HEK293 (cell line): ENCODE measurements around the gene NFE2L1.
A peak's percentile ranks its signal among the peaks of the same experiment; 100 is the strongest.
"Not testable (repeated sequence)": the region's sequence is repeated elsewhere in the genome, so short reads cannot be mapped to it uniquely, and the experiment has no call there.

Experiments
- CTCF ChIA-PET: fragments of 350-600 bp; formaldehyde crosslinking; extraction: SDS; loops from one replicate; lab custom pipeline; 2021; ENCODE audit warnings: antibody characterized with exemption; lab: Yijun Ruan, JAX
- POLR2A ChIA-PET: fragments of 300-600 bp; formaldehyde crosslinking; extraction: SDS; loops from one replicate; lab custom pipeline; 2020; ENCODE audit warnings: antibody characterized with exemption, inconsistent platforms; lab: Yijun Ruan, JAX
- H3K27ac ChIP-seq: fragments of 200-500 bp; sonication (Bioruptor generic); 2 replicates; pipeline ENCODE4 v1.5.1; 2014; ENCODE audit warnings: low read depth, low read length, control low read depth, inconsistent platforms; ENCODE audit errors: extremely low read depth
- H3K36me3 ChIP-seq, 2 experiments: fragments of 200-500 bp in 1 of 2; sonication (Bioruptor generic) in 1 of 2; 1 replicate in 1 of 2; 2 replicates in 1 of 2; pipeline ENCODE4 v1.5.1; 2014 to 2017; ENCODE audit warnings: inconsistent platforms in 2 of 2, low read length in 2 of 2; ENCODE audit not compliant: control insufficient read depth in 2 of 2, insufficient read depth in 1 of 2
- H3K4me1 ChIP-seq: fragments of 200-500 bp; sonication (Bioruptor generic); 2 replicates; pipeline ENCODE4 v1.5.1; 2014; ENCODE audit warnings: mild to moderate bottlenecking, low read length, inconsistent platforms; ENCODE audit not compliant: control insufficient read depth, insufficient read depth
- H3K4me3 ChIP-seq: 2 replicates; pipeline ENCODE4 v1.5.1; 2011; ENCODE audit warnings: low read depth, mild to moderate bottlenecking, control low read depth, low read length, moderate library complexity
- H3K9me3 ChIP-seq: fragments of 200-500 bp; sonication (Bioruptor generic); 2 replicates; pipeline ENCODE4 v1.5.1; 2014; ENCODE audit warnings: low read depth, low read length, inconsistent platforms; ENCODE audit not compliant: control insufficient read depth, insufficient read depth
- EGR2 ChIP-seq: fragments of 450-650 bp; formaldehyde crosslinking; IDR thresholded peaks from 2 replicates; pipeline ENCODE4 v1.5.1; 2016; ENCODE audit warnings: low read depth, missing biosample characterization, missing genetic modification characterization
- KLF10 ChIP-seq: fragments of 450-650 bp; IDR thresholded peaks from 2 replicates; pipeline ENCODE4 v1.5.1; 2018; ENCODE audit warnings: missing biosample characterization, mild to moderate bottlenecking, missing genetic modification characterization
- MZF1 ChIP-seq: fragments of 450-650 bp; formaldehyde crosslinking; IDR thresholded peaks from 2 replicates; pipeline ENCODE4 v1.5.1; 2017; ENCODE audit warnings: missing biosample characterization, missing genetic modification characterization, borderline replicate concordance
- PRDM1 ChIP-seq: fragments of 450-650 bp; formaldehyde crosslinking; IDR thresholded peaks from 2 replicates; pipeline ENCODE4; 2016; ENCODE audit warnings: missing biosample characterization, missing genetic modification characterization
- ZFHX2 ChIP-seq: fragments of 450-650 bp; formaldehyde crosslinking; conservative IDR thresholded peaks from 2 replicates; pipeline ENCODE4 v1.5.1; 2016; ENCODE audit warnings: missing biosample characterization, missing genetic modification characterization
- ZNF2 ChIP-seq: fragments of 450-650 bp; formaldehyde crosslinking; IDR thresholded peaks from 2 replicates; pipeline ENCODE4 v1.5.1; 2016; ENCODE audit warnings: missing biosample characterization, missing genetic modification characterization
- ZNF239 ChIP-seq: fragments of 450-650 bp; formaldehyde crosslinking; IDR thresholded peaks from 2 replicates; pipeline ENCODE4 v1.5.1; 2016; ENCODE audit warnings: missing biosample characterization, missing genetic modification characterization
- ZNF292 ChIP-seq: fragments of 450-650 bp; formaldehyde crosslinking; IDR thresholded peaks from 2 replicates; pipeline ENCODE4 v1.5.1; 2016; ENCODE audit warnings: low read depth, missing biosample characterization, missing genetic modification characterization, borderline replicate concordance
- ZNF521 ChIP-seq: fragments of 450-650 bp; formaldehyde crosslinking; IDR thresholded peaks from 2 replicates; pipeline ENCODE4 v1.5.1; 2017; ENCODE audit warnings: missing biosample characterization, mild to moderate bottlenecking, missing genetic modification characterization
- ZNF623 ChIP-seq: fragments of 450-650 bp; formaldehyde crosslinking; IDR thresholded peaks from 2 replicates; pipeline ENCODE4 v1.5.1; 2016; ENCODE audit warnings: missing biosample characterization, missing genetic modification characterization
- ZNF654 ChIP-seq: fragments of 450-650 bp; formaldehyde crosslinking; IDR thresholded peaks from 2 replicates; pipeline ENCODE4 v1.5.1; 2016; ENCODE audit warnings: low read depth, missing biosample characterization, missing genetic modification characterization
- ZNF660 ChIP-seq: fragments of 450-650 bp; IDR thresholded peaks from 2 replicates; pipeline ENCODE4 v1.5.1; 2018; ENCODE audit warnings: missing biosample characterization, mild to moderate bottlenecking, missing genetic modification characterization
- ZSCAN23 ChIP-seq: fragments of 450-650 bp; formaldehyde crosslinking; IDR thresholded peaks from 2 replicates; pipeline ENCODE4 v1.5.1; 2016; ENCODE audit warnings: missing biosample characterization, missing genetic modification characterization
- ZXDB ChIP-seq: fragments of 450-650 bp; formaldehyde crosslinking; IDR thresholded peaks from 2 replicates; pipeline ENCODE4 v1.5.1; 2016; ENCODE audit warnings: missing biosample characterization, missing genetic modification characterization
- TF ChIP-seq, protein P1 (sequence below): fragments of 450-650 bp; formaldehyde crosslinking; IDR thresholded peaks from 2 replicates; pipeline ENCODE4 v1.5.1; 2017; ENCODE audit warnings: missing biosample characterization, missing genetic modification characterization
- TF ChIP-seq, protein P2 (sequence below): fragments of 450-650 bp; formaldehyde crosslinking; IDR thresholded peaks from 2 replicates; pipeline ENCODE4 v1.5.1; 2016; ENCODE audit warnings: missing biosample characterization, missing genetic modification characterization
- TF ChIP-seq, protein P3 (sequence below): fragments of 450-650 bp; formaldehyde crosslinking; IDR thresholded peaks from 2 replicates; pipeline ENCODE4 v1.5.1; 2017; ENCODE audit warnings: missing biosample characterization, missing genetic modification characterization
- TF ChIP-seq, protein P4 (sequence below): fragments of 450-650 bp; formaldehyde crosslinking; IDR thresholded peaks from 2 replicates; pipeline ENCODE4 v1.5.1; 2016; ENCODE audit warnings: missing biosample characterization, missing genetic modification characterization

The NFE2L1 gene

DNA sequence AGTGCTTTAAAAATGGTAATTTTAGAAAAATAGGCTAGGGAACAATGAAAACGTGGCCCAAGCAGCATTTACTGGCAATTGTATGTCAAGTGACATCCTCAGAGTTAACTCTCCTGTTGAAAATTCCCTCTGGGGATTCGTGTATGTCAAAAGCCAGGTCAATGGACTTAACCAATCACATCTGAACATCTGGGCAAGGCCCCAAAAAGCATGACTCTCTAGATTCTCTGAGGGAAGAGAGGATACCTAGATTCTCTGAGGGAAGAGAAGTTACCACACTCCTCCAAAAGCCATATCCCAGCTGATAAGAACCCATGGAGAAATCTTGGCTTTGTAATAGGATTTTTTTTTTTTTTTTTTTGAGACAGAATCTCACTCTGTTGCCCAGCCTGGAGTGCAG is 23.5 kb downstream of the NFE2L1 start (continued):
- TF ChIP-seq ZNF521 (tag by site-specific recombination): no peak
- TF ChIP-seq, protein P1, sequence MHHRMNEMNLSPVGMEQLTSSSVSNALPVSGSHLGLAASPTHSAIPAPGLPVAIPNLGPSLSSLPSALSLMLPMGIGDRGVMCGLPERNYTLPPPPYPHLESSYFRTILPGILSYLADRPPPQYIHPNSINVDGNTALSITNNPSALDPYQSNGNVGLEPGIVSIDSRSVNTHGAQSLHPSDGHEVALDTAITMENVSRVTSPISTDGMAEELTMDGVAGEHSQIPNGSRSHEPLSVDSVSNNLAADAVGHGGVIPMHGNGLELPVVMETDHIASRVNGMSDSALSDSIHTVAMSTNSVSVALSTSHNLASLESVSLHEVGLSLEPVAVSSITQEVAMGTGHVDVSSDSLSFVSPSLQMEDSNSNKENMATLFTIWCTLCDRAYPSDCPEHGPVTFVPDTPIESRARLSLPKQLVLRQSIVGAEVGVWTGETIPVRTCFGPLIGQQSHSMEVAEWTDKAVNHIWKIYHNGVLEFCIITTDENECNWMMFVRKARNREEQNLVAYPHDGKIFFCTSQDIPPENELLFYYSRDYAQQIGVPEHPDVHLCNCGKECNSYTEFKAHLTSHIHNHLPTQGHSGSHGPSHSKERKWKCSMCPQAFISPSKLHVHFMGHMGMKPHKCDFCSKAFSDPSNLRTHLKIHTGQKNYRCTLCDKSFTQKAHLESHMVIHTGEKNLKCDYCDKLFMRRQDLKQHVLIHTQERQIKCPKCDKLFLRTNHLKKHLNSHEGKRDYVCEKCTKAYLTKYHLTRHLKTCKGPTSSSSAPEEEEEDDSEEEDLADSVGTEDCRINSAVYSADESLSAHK: no peak
- TF ChIP-seq ZNF239 (tag by site-specific recombination): no peak
- TF ChIP-seq ZSCAN23: no peak
- TF ChIP-seq ZXDB (tag by site-specific recombination): no peak

DNA sequence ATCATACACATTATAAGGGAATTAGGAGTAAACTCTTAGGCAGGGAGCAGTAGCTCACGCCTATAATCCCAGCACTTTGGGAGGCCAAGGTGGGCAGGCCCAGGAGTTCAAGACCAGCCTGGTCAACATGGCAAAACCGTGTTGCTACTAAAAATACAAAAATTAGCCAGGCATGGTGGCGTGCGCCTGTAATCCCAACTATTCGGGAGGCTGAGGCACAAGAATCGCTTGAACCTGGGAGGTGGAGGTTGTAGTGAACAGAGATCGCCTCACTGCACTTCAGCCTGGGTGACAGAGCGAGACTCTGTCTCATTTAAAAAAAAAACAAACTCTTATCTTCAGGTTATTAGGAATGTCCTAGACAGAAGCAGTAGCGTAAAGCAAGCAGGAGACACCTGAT is 24.7 kb downstream of the NFE2L1 start:
- H3K27ac ChIP-seq, H3K9me3 ChIP-seq, POLR2A ChIA-PET, H3K4me3 ChIP-seq, H3K4me1 ChIP-seq: not testable (repeated sequence)
- peaks cover 70 to 86% of the 10 kb centered on the region in 2 experiments for H3K36me3 ChIP-seq
- CTCF ChIA-PET: interaction anchor here (0.6 to 10.4 kb wide), 7 partner anchors 8 to 55 kb away, joined by 5 to 197 read pairs (median 9); partner anchors contain the start of gene NFE2L1

DNA sequence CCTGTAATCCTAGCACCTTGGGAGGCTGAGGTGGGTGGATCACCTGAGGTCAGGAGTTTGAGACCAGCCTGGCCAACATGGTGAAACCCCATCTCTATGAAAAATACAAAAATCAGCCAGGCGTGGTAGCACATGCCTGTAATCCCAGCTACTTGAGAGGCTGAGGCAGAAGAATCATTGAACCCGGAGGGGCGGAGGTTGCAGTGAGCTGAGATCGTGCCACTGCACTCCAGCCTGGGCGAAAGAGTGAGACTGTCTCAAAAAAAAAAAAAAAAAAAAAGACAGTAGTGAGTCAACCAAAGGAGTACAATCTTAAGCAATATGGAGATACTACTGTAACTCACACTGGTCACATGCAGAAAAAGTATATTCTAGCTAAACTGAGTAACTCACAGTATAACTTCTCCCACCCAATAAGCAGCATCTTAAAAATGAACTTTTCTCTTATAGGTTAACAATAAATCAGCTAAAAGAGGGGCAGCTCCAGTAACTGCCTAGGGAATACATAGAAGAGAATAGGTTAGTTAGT is 25.5 kb downstream of the NFE2L1 start:
- not testable (repeated sequence) for H3K4me3 ChIP-seq, H3K9me3 ChIP-seq, H3K27ac ChIP-seq, H3K4me1 ChIP-seq
- peaks cover 62 to 78% of the 10 kb centered on the region in 2 experiments for H3K36me3 ChIP-seq
- CTCF ChIA-PET: interaction anchor here (0.7 to 10.4 kb wide), 21 partner anchors 8 to 545 kb away, joined by 3 to 197 read pairs (median 5); partner anchors contain the start of genes CDK5RAP3 and NFE2L1
- POLR2A ChIA-PET: interaction anchor here (0.7 to 2.2 kb wide), 2 partner anchors 25 to 136 kb away, joined by 4 to 8 read pairs; no protein-coding TSS in a partner anchor

DNA sequence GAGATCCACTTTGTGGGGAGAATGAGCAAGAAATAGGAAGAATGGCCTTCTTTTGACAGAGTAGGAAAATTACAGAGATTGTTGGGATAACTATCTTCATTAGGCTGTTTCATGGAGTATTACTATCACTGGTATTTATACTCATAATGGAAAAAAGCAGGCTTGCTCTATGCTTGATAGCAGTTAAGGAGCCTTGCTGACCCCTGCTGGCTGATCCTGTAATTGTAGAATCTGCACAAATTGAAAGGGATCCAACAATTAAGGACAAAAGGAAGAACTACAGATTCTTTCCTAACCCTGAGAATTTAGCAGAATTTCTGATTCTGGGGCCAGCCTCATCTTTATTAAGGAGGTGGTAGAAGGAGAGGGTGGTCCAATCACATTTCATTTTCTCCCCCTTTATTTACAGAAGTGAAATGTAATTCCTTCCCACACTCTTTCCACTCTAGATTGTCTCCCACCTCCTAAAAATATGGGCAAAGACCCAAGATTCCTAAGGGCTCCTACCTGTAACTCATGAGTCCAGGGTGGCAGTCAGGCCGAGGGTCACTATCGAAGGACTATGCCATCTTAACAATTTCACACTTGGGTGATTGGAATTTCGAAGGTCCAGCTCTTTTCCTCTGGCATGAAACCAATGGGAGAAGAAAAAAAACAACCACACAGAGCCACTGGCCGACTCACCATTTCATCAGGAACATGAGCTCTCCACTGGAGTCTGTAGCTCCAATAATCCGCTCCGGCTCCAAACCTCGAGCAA is 26.3 kb downstream of the NFE2L1 start:
- POLR2A ChIA-PET: interaction anchor here (0.6 to 2.2 kb wide), 3 partner anchors 10 to 1603 kb away, joined by 3 to 8 read pairs (median 5); no protein-coding TSS in a partner anchor
- Histone ChIP-seq H3K4me1 (no peaks in the 10 kb centered on the region), H3K36me3 (peaks cover 54 to 74% of the 10 kb centered on the region in 2 experiments), H3K9me3 (no peaks in the 10 kb centered on the region), H3K4me3 (no peak overlapping the region), H3K27ac (peak overlapping the region; percentile 44; the same call in 1 of the 2 replicates)
- TF ChIP-seq ZNF654 (tag by site-specific recombination) (peak; percentile 75), PRDM1 (tag by site-specific recombination) (0 out of 2 replicates have a peak, but pooled peaks have one; percentile 13), ZNF292 (no peak), MZF1 (no peak), EGR2 (peak; percentile 61; the same call in 1 of the 2 replicates), KLF10 (0 out of 2 replicates have a peak, but pooled peaks have one; percentile 21), ZFHX2 (tag by site-specific recombination) (peak; percentile 57), ZNF623 (tag by site-specific recombination) (no peak), ZNF660 (peak; percentile 84; the same call in 1 of the 2 replicates), ZNF2 (tag by site-specific recombination) (no peak)
- TF ChIP-seq, protein P2, sequence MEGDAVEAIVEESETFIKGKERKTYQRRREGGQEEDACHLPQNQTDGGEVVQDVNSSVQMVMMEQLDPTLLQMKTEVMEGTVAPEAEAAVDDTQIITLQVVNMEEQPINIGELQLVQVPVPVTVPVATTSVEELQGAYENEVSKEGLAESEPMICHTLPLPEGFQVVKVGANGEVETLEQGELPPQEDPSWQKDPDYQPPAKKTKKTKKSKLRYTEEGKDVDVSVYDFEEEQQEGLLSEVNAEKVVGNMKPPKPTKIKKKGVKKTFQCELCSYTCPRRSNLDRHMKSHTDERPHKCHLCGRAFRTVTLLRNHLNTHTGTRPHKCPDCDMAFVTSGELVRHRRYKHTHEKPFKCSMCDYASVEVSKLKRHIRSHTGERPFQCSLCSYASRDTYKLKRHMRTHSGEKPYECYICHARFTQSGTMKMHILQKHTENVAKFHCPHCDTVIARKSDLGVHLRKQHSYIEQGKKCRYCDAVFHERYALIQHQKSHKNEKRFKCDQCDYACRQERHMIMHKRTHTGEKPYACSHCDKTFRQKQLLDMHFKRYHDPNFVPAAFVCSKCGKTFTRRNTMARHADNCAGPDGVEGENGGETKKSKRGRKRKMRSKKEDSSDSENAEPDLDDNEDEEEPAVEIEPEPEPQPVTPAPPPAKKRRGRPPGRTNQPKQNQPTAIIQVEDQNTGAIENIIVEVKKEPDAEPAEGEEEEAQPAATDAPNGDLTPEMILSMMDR (tag by site-specific recombination): peak; percentile 23; the same call in 1 of the 2 replicates
- TF ChIP-seq, protein P3, sequence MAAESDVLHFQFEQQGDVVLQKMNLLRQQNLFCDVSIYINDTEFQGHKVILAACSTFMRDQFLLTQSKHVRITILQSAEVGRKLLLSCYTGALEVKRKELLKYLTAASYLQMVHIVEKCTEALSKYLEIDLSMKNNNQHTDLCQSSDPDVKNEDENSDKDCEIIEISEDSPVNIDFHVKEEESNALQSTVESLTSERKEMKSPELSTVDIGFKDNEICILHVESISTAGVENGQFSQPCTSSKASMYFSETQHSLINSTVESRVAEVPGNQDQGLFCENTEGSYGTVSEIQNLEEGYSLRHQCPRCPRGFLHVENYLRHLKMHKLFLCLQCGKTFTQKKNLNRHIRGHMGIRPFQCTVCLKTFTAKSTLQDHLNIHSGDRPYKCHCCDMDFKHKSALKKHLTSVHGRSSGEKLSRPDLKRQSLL: 0 out of 2 replicates have a peak, but pooled peaks have one; percentile 22
- TF ChIP-seq, protein P4, sequence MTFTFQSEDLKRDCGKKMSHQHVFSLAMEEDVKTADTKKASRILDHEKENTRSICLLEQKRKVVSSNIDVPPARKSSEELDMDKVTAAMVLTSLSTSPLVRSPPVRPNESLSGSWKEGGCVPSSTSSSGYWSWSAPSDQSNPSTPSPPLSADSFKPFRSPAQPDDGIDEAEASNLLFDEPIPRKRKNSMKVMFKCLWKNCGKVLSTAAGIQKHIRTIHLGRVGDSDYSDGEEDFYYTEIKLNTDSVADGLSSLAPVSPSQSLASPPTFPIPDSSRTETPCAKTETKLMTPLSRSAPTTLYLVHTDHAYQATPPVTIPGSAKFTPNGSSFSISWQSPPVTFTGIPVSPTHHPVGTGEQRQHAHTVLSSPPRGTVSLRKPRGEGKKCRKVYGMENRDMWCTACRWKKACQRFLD (tag by site-specific recombination): no peak
- CTCF ChIA-PET: interaction anchor here (0.5 to 10.4 kb wide), 39 partner anchors 9 to 1308 kb away, joined by 3 to 197 read pairs (median 4); partner anchors contain the start of genes CDK5RAP3 and NFE2L1
